ENCODE results near the gene FMO5.
"Not testable (repeated sequence)": the region's sequence is repeated elsewhere in the genome, so short reads cannot be mapped to it uniquely, and the experiment has no call there.

The FMO5 gene

DNA sequence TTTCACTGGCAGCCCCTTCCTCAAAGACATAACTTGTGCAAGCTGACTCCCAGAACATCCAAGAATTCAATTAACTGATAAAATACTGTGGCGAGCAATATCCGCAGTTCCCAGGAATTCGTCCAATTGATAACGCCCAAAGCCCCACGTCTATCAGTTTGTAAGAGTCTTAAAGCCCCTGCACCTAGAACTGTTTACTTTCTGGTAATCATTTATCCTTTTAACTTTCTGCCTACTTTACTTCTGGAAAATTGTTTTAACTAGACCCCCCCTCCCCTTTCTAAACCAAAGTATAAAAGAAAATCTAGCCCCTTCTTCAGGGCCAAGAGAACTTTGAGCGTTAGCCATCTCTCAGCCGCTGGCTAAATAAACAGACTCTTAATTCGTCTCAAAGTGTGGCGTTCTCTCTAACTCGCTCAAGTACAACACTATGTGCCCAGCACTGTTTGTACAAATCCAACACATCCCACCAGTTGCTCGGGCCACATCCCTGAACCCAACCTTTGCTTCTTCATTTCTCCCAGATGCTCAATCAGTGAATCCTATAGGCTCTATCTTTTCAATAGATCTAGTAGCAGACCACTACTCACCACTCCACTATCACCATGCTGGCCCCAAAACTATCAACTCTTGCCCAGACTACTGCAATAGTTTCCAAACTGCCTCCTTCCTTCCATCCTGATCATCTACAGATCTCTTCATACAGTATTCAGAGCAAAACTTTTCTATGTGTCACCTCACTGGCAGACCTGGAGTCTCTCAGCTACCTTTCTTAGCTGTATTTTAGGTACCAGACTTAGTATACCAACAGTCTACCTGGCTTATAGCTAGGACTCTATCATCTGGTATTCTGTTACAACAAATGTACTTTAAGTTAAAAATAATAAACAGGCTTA lies 14.0 kb upstream of the FMO5 start:
- no peak for DNase-seq (ENCODE audit: low read depth in 1 of 2, low spot score in 1 of 2)

GRCh38 chr1:147238053-147238902 lies 13.1 kb upstream of the FMO5 start:
- DNase-seq (ENCODE audit: low read depth in 1 of 2, low spot score in 1 of 2): no peak

DNA sequence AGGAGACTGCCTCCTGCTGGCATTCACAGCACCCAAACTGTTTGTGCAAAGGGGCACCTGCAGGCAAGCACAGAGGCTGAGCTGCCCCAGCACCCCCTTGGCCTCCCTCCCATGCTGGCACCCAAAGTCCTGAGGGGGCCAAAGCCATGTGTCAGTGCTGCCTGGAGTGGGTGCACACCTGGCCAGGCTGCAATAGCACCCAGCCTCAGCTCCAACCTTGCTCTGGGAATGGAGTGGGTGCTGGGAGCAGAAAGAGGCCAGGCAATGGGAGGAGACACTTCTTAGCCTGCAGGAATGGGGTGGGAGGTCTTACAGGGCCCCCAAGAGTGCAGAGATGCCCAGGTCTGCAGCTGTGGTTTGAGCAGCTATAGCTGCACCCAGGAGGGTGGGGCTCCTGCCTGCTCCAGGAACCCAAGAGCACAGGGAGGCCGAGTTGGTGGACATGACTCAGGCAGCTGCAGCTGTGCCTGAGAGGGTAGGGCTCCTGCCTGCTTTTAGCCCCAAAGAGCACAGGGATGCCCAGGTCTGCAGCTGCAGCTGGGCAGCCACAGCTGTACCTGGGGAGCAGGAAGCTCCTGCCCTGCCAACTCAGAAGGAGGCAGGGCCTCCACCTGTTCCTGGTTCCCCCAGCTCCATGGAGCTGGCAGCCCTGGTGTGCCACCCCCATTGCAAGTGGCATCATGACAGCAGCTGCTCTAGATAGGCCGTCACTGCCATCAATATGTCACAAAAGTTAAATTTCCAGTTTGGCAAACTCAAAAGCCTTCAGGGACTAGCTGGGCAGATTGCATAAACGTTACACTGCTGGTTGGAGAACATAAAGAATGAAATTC lies 12.0 kb upstream of the FMO5 start:
- no peak for DNase-seq (ENCODE audit: low read depth in 1 of 2, low spot score in 1 of 2)

DNA sequence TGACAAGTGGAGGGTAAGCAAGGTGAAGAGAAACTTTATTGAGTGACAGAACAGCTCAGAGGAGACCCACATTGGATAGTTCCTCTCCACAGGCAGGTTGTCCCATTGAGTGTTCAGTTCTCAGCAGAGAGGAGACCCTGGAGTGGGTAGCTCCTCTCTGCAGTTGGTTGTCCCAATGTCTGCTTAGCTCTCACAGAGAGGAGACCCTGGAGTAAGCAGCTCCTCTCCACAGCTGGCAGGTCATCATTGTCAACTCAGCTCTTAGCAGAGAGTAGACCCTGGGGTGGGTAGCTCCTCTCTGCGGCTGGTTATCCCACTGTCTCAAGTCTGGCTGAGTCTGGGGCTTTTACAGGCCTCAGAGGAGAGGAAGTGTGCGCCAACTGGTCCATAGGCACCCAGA lies 11.3 kb upstream of the FMO5 start:
- DNase-seq (ENCODE audit: low read depth in 1 of 2, low spot score in 1 of 2): no peak

GRCh38 chr1:147235822-147236221 lies 10.7 kb upstream of the FMO5 start:
- no peak for DNase-seq (ENCODE audit: low read depth in 1 of 2, low spot score in 1 of 2)

GRCh38 chr1:147233903-147234302 lies 8.8 kb upstream of the FMO5 start:
- DNase-seq (ENCODE audit: low read depth in 1 of 2, low spot score in 1 of 2): not testable (repeated sequence)

- DNase-seq (ENCODE audit: low read depth in 1 of 2, low spot score in 1 of 2): not testable (repeated sequence)
These were observed 5.9 kb upstream of the FMO5 start for GRCh38 chr1:147231032-147231431.

DNA sequence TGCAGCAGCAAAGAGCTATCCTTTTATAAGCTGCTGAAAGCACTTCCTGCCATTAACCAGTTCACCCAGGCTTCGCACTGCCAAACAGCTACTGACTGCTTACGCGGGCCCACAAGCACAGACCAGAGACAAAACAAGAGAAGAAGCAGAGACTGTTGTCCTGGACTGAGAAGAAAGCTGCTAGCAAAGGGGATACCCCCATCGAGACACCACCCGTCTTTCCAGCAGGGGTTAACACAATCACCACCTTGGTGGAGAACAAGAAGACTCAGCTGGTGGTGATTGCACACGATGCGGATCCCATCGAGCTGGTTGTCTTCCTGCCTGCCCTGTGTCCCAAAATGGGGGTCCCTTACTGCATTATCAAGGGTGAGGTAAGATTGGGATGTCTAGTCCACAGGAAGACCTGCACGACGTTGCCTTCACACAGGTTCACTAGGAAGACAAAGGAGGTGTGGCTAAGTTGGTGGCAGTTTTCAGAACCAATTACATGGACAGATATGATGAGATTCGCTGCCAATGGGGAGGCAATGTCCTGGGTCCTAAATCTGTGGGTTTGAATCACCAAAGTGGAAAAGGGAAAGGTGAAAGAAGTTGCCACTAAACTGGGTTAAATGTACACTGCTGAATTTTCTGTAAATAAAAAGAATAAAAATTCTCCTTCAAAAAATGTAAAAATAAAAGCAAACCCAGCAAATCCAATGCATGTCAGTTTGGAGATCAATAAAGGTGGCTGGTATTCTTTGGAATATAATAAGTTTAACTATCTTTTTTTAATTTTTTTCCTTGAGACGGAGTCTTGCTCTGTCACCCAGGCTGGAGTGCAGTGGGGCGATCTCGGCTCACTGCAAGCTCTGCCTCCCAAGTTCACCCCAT lies 1.2 kb downstream of the FMO5 start:
- no peak for DNase-seq (ENCODE audit: low read depth in 1 of 2, low spot score in 1 of 2)

DNA sequence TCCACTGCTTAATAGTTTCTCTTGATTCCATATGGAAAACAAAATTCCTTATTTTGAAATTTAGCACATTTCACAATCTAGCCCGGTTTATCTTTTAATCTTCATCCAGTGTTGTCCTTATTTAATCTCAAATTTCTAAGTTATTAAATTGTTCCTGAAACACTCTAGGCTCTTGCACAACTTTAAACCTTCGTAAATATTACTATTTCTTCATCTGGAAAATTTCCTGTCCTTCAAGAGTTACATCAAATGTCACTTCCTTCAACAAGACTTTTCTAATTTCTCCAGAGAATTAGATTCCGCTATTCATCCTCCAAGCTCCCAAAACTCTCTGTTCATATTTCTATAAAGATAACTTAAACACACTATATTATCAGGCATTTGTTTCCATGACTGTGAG lies 6.5 kb downstream of the FMO5 start:
- no peak for DNase-seq (ENCODE audit: low read depth in 1 of 2, low spot score in 1 of 2)

DNA sequence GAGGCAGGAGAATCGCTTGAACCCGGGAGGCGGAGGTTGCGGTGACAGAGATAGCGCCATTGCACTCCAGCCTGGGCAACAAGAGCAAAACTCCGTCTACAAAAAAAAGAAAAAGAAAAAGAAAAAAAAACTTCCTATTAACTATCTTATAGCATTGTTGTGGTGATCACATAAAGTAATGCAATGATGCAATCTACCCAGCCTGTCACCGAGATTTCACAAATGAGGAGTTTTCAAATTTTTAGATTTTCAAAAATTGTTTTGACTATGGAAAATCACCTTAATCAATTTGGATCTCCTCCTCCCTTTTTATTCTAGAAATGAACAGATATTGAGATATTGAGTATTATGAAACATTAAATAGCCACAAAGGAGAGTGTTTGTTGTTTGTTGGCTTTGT lies 8.0 kb downstream of the FMO5 start:
- DNase-seq (ENCODE audit: low read depth in 1 of 2, low spot score in 1 of 2): no peak

DNA sequence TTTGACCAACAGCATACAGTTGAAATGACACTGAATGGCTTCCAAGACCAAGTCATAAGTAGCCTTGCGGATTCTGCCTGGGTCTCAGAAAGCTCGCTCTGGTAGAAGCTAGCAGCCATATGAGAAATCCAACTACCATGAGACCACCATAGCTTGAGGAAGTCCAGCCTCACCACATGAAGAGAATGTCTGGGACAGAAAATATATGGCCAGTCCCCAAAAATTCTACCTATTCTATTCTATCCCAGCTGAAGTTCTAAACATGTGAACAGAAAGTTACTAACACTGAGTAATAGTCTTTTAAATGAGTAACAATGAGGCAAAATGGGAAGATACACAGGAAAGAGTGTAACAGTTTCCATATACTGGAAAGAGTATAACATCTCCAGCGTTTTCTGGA lies 9.0 kb downstream of the FMO5 start:
- no peak for DNase-seq (ENCODE audit: low read depth in 1 of 2, low spot score in 1 of 2)

DNA sequence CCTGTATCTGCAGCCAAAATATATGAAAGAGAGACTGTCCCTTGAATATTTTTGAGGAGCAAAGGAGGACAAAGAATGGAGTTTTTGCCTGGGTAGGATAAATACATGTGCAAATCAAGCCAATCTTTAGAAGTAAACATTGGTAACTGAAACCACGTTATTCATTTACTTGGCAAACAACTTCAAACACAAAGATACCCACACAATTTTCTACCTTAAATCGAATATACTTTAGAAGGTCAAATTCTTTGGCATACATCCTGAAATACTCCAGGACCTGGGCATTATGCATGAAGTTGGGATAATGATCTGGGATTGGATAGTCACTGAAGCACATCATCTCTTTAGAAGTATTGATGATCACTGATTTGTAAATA lies 9.6 kb downstream of the FMO5 start:
- no peak for DNase-seq (ENCODE audit: low read depth in 1 of 2, low spot score in 1 of 2)

DNA sequence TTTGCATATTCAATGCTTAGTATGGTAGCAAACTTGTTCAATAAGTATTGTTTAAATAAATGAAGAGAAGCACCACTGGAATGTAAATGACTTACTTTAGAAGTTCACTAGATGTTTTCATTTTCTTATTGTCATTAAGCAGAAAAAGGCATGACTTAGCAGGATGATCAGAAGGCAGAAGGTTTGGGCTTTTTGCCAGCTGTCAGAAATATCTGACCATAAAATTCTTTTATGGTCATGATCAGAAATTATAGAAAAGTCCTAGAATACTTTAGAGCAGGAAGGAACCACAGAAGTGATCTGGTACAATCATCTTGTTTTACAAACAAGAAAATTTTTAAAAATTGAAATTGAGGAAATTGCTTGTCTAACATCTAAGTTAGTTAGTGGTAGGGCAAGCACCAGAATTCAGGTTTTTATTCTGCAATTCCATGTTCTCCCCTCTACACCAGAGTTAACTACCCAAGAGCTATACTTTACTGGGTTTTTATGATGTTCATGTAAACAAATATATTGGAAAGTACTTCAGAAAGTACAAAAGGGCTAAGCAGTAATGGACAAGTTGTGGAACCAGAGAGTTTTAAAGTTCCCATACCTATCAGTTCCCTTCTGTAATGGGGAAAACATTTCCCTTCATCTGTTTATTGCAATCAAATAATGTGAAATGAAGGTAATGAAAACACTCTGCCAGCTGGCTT lies 10.1 kb downstream of the FMO5 start:
- DNase-seq (ENCODE audit: low read depth in 1 of 2, low spot score in 1 of 2): no peak

GRCh38 chr1:147214325-147214724 lies 10.8 kb downstream of the FMO5 start:
- DNase-seq (ENCODE audit: low read depth in 1 of 2, low spot score in 1 of 2): no peak

GRCh38 chr1:147213271-147213670 lies 11.9 kb downstream of the FMO5 start:
- DNase-seq (ENCODE audit: low read depth in 1 of 2, low spot score in 1 of 2): no peak

- DNase-seq (ENCODE audit: low read depth in 1 of 2, low spot score in 1 of 2): no peak
These were observed 13.6 kb downstream of the FMO5 start for GRCh38 chr1:147211577-147211976.

DNA sequence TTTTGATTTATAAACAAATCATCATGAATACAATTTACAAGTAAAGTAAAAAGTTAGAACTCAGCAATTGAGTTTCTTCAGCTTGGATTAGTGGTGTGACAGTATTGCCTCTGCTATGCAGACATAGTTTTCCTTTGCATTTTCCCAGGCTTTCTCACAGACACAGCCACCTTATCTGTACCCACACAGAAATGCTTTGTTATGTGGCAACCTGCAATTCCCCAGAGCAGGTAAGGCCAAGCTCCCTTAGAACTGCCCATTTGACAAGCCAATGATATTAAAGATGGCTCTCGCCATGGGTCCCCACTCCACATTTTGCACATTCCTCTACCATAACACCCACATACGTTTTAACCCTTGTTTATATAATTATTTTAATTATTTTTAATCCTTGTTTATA lies 14.2 kb downstream of the FMO5 start:
- DNase-seq (ENCODE audit: low read depth in 1 of 2, low spot score in 1 of 2): no peak

- no peak for DNase-seq (ENCODE audit: low read depth in 1 of 2, low spot score in 1 of 2)
These were observed 15.0 kb downstream of the FMO5 start for GRCh38 chr1:147209825-147210821.

DNA sequence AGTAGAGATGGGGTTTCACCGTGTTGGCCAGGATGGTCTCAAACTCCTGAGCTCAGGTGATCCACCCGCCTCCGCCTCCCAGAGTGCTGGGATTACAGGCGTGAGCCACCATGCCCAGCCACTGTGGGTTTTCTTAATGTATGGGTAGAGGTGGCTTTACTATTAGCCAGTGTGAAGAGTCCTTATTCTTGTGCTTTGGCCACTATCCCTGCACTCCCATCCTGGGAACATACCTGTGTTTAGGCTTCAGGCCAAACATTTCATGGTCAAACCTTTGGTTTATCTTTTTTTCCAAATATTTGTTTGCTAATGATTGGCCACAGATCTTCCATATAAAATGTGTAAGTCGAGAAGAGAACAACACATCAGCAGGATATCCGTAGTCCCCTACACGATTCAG lies 16.5 kb downstream of the FMO5 start:
- no peak for DNase-seq (ENCODE audit: low read depth in 1 of 2, low spot score in 1 of 2)

All from activated T-helper 1 cell treated with anti-CD3 and anti-CD28 coated beads, Interleukin-2, amount 50 U/mL, for 16 hours (primary cell).